Ovary (tissue), 3 donors: Measurements from ENCODE around the gene VTN.

ENCODE experiments used
- CTCF ChIP-seq, 3 donors: fragments of 450-650 bp in 2 of 3; fragments of 200-600 bp in 1 of 3; IDR thresholded peaks; one replicate each; pipeline versions ENCODE4 v1.5.1 to v1.8.0; 2016 to 2022; ENCODE audit warnings: antibody characterized with exemption in 3 of 3, mild to moderate bottlenecking in 1 of 3
- EP300 ChIP-seq: sonication (generic); formaldehyde crosslinking; IDR thresholded peaks from one replicate; pipeline ENCODE4 v1.6.1; 2017; ENCODE audit warnings: antibody characterized with exemption
- donor health status: DM: no; HTN: no; CAD: no.

- TF ChIP-seq EP300 = no peak
- TF ChIP-seq CTCF (IDR thresholded peaks at IDR 0.05) = no peak
Measured at GRCh38 chr17:28350271-28350670, 19.8 kb downstream of the VTN start.
